A673 (cell line): ENCODE measurements around the gene SERPINH1. TPM values are rescaled to one million over a fixed set of nuclear protein-coding genes. Genes with fewer than 3 reads are reported as not detected.
A peak's percentile ranks its signal among the peaks of the same experiment; 100 is the strongest.

ENCODE experiments used
- BruUV-seq: library from RNA; stranded (reverse); fragments of 400-500 nt; replicated peaks from 2 replicates; lab custom pipeline; 2021; lab: Mats Ljungman, UMichigan
- CTCF ChIA-PET: fragments of 300-600 bp; sonication (Branson Sonifier 250); formaldehyde crosslinking; loops from one replicate; lab custom pipeline; 2022; ENCODE audit warnings: antibody characterized with exemption; lab: Charles Lee
- POLR2A ChIA-PET: fragments of 300-600 bp; sonication (Branson Sonifier 250); formaldehyde crosslinking; loops from one replicate; lab custom pipeline; 2022; ENCODE audit warnings: antibody characterized with exemption; ENCODE audit not compliant: low non-redundant PET; lab: Charles Lee
- DNase-seq: peaks from one replicate; pipeline ENCODE4 v3.0.0-alpha.2; 2015; ENCODE audit warnings: low spot score
- H3K27ac ChIP-seq: fragments of 200-600 bp; sonication (generic); 2 replicates; pipeline ENCODE4 v1.5.1; 2016; ENCODE audit warnings: mixed run types, low read depth, mild to moderate bottlenecking, mixed read lengths, antibody characterized with exemption, low read length; ENCODE audit not compliant: poor library complexity, severe bottlenecking
- H3K27me3 ChIP-seq: fragments of 200-600 bp; sonication (generic); replicated peaks from 2 replicates; pipeline ENCODE4 v1.6.1; 2017; ENCODE audit warnings: mixed run types, low read depth, mild to moderate bottlenecking, mixed read lengths, antibody characterized with exemption, low read length; ENCODE audit not compliant: insufficient read depth, poor library complexity
- H3K36me3 ChIP-seq: fragments of 200-600 bp; sonication (generic); 2 replicates; pipeline ENCODE4 v1.6.1; 2016; ENCODE audit warnings: mixed run types, mild to moderate bottlenecking, mixed read lengths, antibody characterized with exemption, low read length; ENCODE audit not compliant: insufficient read depth, poor library complexity, severe bottlenecking
- H3K4me1 ChIP-seq: fragments of 200-600 bp; sonication (generic); 2 replicates; pipeline ENCODE4 v1.6.1; 2017; ENCODE audit warnings: mixed run types, mild to moderate bottlenecking, mixed read lengths, antibody characterized with exemption, low read length; ENCODE audit not compliant: insufficient read depth, poor library complexity, severe bottlenecking
- H3K4me3 ChIP-seq: fragments of 200-600 bp; sonication (generic); 2 replicates; pipeline ENCODE4 v1.5.1; 2016; ENCODE audit warnings: low read depth, mixed run types, mild to moderate bottlenecking, mixed read lengths, low read length; ENCODE audit not compliant: poor library complexity, severe bottlenecking
- H3K9me3 ChIP-seq: fragments of 200-600 bp; sonication (generic); 2 replicates; pipeline ENCODE4 v1.6.1; 2016; ENCODE audit warnings: mixed run types, low read depth, mild to moderate bottlenecking, mixed read lengths, antibody characterized with exemption, low read length; ENCODE audit not compliant: poor library complexity, severe bottlenecking
- CTCF ChIP-seq: fragments of 300-800, 200-600 bp; sonication (generic); conservative IDR thresholded peaks from 2 replicates; pipeline ENCODE4 v1.5.1; 2017; ENCODE audit warnings: low read depth, mild to moderate bottlenecking, antibody characterized with exemption, low read length, moderate library complexity, mixed read lengths
- EZH2 ChIP-seq: fragments of 200-600 bp; sonication (generic); IDR thresholded peaks from 2 replicates; pipeline ENCODE4 v1.6.1; 2017; ENCODE audit warnings: borderline replicate concordance, low read depth, mild to moderate bottlenecking, mixed read lengths, antibody characterized with exemption, low read length; ENCODE audit not compliant: poor library complexity, severe bottlenecking
- intact Hi-C: fragments of 100-400 bp; cut with micrococcal nuclease; formaldehyde crosslinking; loops from one replicate; pipeline ENCODE4 v1.10.0; 2022; ENCODE audit not compliant: unreplicated experiment
- total RNA-seq: library from RNA; stranded (reverse); gene quantifications from 2 replicates; pipeline ENCODE4 v1.2.3, GENCODE V29; 2021

Gene SERPINH1
- total RNA-seq, 1 experiment from 2014 or later: 268 TPM

- Histone ChIP-seq H3K4me3 (no peak overlapping the region), H3K36me3 (no peaks in the 10 kb centered on the region), H3K27me3 (peaks cover 15% of the 10 kb centered on the region), H3K27ac (no peak overlapping the region), H3K4me1 (peaks cover 8% of the 10 kb centered on the region), H3K9me3 (no peaks in the 10 kb centered on the region)
- intact Hi-C loops: no loop called here
- ChIA-PET CTCF (interaction anchor here (1.1 kb wide), 1 partner anchor 79 kb away, joined by 3 read pairs; no protein-coding TSS in a partner anchor), POLR2A (no interaction called here)
- no TSS peak for BruUV-seq
- no peak for TF ChIP-seq CTCF
- TF ChIP-seq EZH2: no peak
- DNase-seq: no peak
These were observed 38.9 kb upstream of the SERPINH1 start for GRCh38 chr11:75523189-75523588.

- DNase-seq: no peak
- H3K4me1 ChIP-seq: peaks cover 8% of the 10 kb centered on the region
- H3K27ac ChIP-seq: no peak overlapping the region
- peaks cover 15% of the 10 kb centered on the region for H3K27me3 ChIP-seq
- ChIA-PET POLR2A (no interaction called here), CTCF (no interaction called here)
- no peak for TF ChIP-seq CTCF
- no peak for TF ChIP-seq EZH2
- BruUV-seq: no TSS peak
- no peaks in the 10 kb centered on the region for H3K36me3 ChIP-seq
- intact Hi-C loops: no loop called here
- no peaks in the 10 kb centered on the region for H3K9me3 ChIP-seq
- H3K4me3 ChIP-seq: no peak overlapping the region
These were observed 38.0 kb upstream of the SERPINH1 start for GRCh38 chr11:75523811-75524664.

GRCh38 chr11:75524665-75525432 is 37.2 kb upstream of the SERPINH1 start:
- peaks cover 8% of the 10 kb centered on the region for H3K4me1 ChIP-seq
- H3K27ac ChIP-seq: no peak overlapping the region
- DNase-seq: no peak
- peak overlapping the region; percentile 69 for H3K4me3 ChIP-seq
- intact Hi-C loops: no loop called here
- no TSS peak for BruUV-seq
- no peaks in the 10 kb centered on the region for H3K36me3 ChIP-seq
- no peak for TF ChIP-seq CTCF
- peak; percentile 60 for TF ChIP-seq EZH2
- ChIA-PET CTCF (interaction anchor here (0.9 to 1.1 kb wide), 2 partner anchors 79 to 96 kb away, joined by 3 to 7 read pairs; no protein-coding TSS in a partner anchor), POLR2A (no interaction called here)
- no peaks in the 10 kb centered on the region for H3K9me3 ChIP-seq
- peaks cover 15% of the 10 kb centered on the region for H3K27me3 ChIP-seq
